HEK293 (cell line): Measurements from ENCODE around the gene DOCK9.
A peak's percentile ranks its signal among the peaks of the same experiment; 100 is the strongest.

ENCODE experiments used
- CTCF ChIA-PET: fragments of 350-600 bp; formaldehyde crosslinking; extraction: SDS; loops from one replicate; lab custom pipeline; 2021; ENCODE audit warnings: antibody characterized with exemption; lab: Yijun Ruan, JAX
- POLR2A ChIA-PET: fragments of 300-600 bp; formaldehyde crosslinking; extraction: SDS; loops from one replicate; lab custom pipeline; 2020; ENCODE audit warnings: antibody characterized with exemption, inconsistent platforms; lab: Yijun Ruan, JAX
- H3K27ac ChIP-seq: fragments of 200-500 bp; sonication (Bioruptor generic); 2 replicates; pipeline ENCODE4 v1.5.1; 2014; ENCODE audit warnings: low read depth, low read length, control low read depth, inconsistent platforms; ENCODE audit errors: extremely low read depth
- H3K36me3 ChIP-seq, 2 experiments: fragments of 200-500 bp in 1 of 2; sonication (Bioruptor generic) in 1 of 2; 1 replicate in 1 of 2; 2 replicates in 1 of 2; pipeline ENCODE4 v1.5.1; 2014 to 2017; ENCODE audit warnings: inconsistent platforms in 2 of 2, low read length in 2 of 2; ENCODE audit not compliant: control insufficient read depth in 2 of 2, insufficient read depth in 1 of 2
- H3K4me1 ChIP-seq: fragments of 200-500 bp; sonication (Bioruptor generic); 2 replicates; pipeline ENCODE4 v1.5.1; 2014; ENCODE audit warnings: mild to moderate bottlenecking, low read length, inconsistent platforms; ENCODE audit not compliant: control insufficient read depth, insufficient read depth
- H3K4me3 ChIP-seq: 2 replicates; pipeline ENCODE4 v1.5.1; 2011; ENCODE audit warnings: low read depth, mild to moderate bottlenecking, control low read depth, low read length, moderate library complexity
- H3K9me3 ChIP-seq: fragments of 200-500 bp; sonication (Bioruptor generic); 2 replicates; pipeline ENCODE4 v1.5.1; 2014; ENCODE audit warnings: low read depth, low read length, inconsistent platforms; ENCODE audit not compliant: control insufficient read depth, insufficient read depth
- GLI2 ChIP-seq: fragments of 450-650 bp; formaldehyde crosslinking; IDR thresholded peaks from 2 replicates; pipeline ENCODE4; 2017; ENCODE audit warnings: missing biosample characterization, missing genetic modification characterization, low read depth, borderline replicate concordance
- GLIS1 ChIP-seq: fragments of 450-650 bp; formaldehyde crosslinking; IDR thresholded peaks from 2 replicates; pipeline ENCODE4 v1.5.1; 2016; ENCODE audit warnings: missing biosample characterization, missing genetic modification characterization
- GLIS2 ChIP-seq: fragments of 450-650 bp; formaldehyde crosslinking; IDR thresholded peaks from 2 replicates; pipeline ENCODE4 v1.5.1; 2016; ENCODE audit warnings: missing biosample characterization, missing genetic modification characterization
- OSR2 ChIP-seq: fragments of 450-650 bp; formaldehyde crosslinking; IDR thresholded peaks from 2 replicates; pipeline ENCODE4 v1.5.1; 2016; ENCODE audit warnings: missing biosample characterization, missing genetic modification characterization
- PRDM6 ChIP-seq: fragments of 450-650 bp; formaldehyde crosslinking; IDR thresholded peaks from 2 replicates; pipeline ENCODE4 v1.5.1; 2017; ENCODE audit warnings: missing biosample characterization, missing genetic modification characterization
- SALL2 ChIP-seq: fragments of 450-650 bp; formaldehyde crosslinking; IDR thresholded peaks from 2 replicates; pipeline ENCODE4 v1.5.0; 2017; ENCODE audit warnings: missing biosample characterization, mild to moderate bottlenecking, missing genetic modification characterization, borderline replicate concordance
- ZBTB1 ChIP-seq: fragments of 450-650 bp; formaldehyde crosslinking; IDR thresholded peaks from 2 replicates; pipeline ENCODE4 v1.5.1; 2016; ENCODE audit warnings: missing biosample characterization, missing genetic modification characterization
- ZBTB8A ChIP-seq: fragments of 450-650 bp; formaldehyde crosslinking; IDR thresholded peaks from 2 replicates; pipeline ENCODE4 v1.5.1; 2016; ENCODE audit warnings: missing biosample characterization, missing genetic modification characterization
- ZIC2 ChIP-seq: fragments of 450-650 bp; formaldehyde crosslinking; IDR thresholded peaks from 2 replicates; pipeline ENCODE4 v1.5.1; 2016; ENCODE audit warnings: missing biosample characterization, missing genetic modification characterization
- ZNF146 ChIP-seq: fragments of 450-650 bp; formaldehyde crosslinking; IDR thresholded peaks from 2 replicates; pipeline ENCODE4 v1.5.1; 2016; ENCODE audit warnings: missing biosample characterization, missing genetic modification characterization
- ZNF157 ChIP-seq: fragments of 450-650 bp; formaldehyde crosslinking; IDR thresholded peaks from 2 replicates; pipeline ENCODE4 v1.5.1; 2016; ENCODE audit warnings: missing biosample characterization, missing genetic modification characterization
- ZNF223 ChIP-seq: fragments of 450-650 bp; formaldehyde crosslinking; IDR thresholded peaks from 2 replicates; pipeline ENCODE4 v1.5.1; 2016; ENCODE audit warnings: missing biosample characterization, missing genetic modification characterization
- ZNF302 ChIP-seq: fragments of 450-650 bp; formaldehyde crosslinking; IDR thresholded peaks from 2 replicates; pipeline ENCODE4 v1.5.1; 2016; ENCODE audit warnings: missing biosample characterization, missing genetic modification characterization, low read depth
- ZNF311 ChIP-seq: fragments of 450-650 bp; formaldehyde crosslinking; IDR thresholded peaks from 2 replicates; pipeline ENCODE4 v1.5.1; 2017; ENCODE audit warnings: missing biosample characterization, missing genetic modification characterization, borderline replicate concordance
- ZNF350 ChIP-seq: fragments of 450-650 bp; formaldehyde crosslinking; IDR thresholded peaks from 2 replicates; pipeline ENCODE4 v1.5.0; 2017; ENCODE audit warnings: missing biosample characterization, mild to moderate bottlenecking, missing genetic modification characterization
- ZNF354C ChIP-seq: fragments of 450-650 bp; formaldehyde crosslinking; IDR thresholded peaks from 2 replicates; pipeline ENCODE4 v1.5.1; 2016; ENCODE audit warnings: missing biosample characterization, missing genetic modification characterization, low read depth, borderline replicate concordance
- ZNF404 ChIP-seq: fragments of 450-650 bp; formaldehyde crosslinking; IDR thresholded peaks from 2 replicates; pipeline ENCODE4 v1.5.1; 2017; ENCODE audit warnings: missing biosample characterization, missing genetic modification characterization
- ZNF449 ChIP-seq: fragments of 450-650 bp; formaldehyde crosslinking; IDR thresholded peaks from 2 replicates; pipeline ENCODE4 v1.5.1; 2017; ENCODE audit warnings: missing biosample characterization, mild to moderate bottlenecking, missing genetic modification characterization, moderate library complexity
- ZNF514 ChIP-seq: fragments of 450-650 bp; formaldehyde crosslinking; IDR thresholded peaks from 2 replicates; pipeline ENCODE4 v1.5.1; 2016; ENCODE audit warnings: missing biosample characterization, missing genetic modification characterization
- ZNF76 ChIP-seq: fragments of 450-650 bp; formaldehyde crosslinking; IDR thresholded peaks from 2 replicates; pipeline ENCODE4; 2016; ENCODE audit warnings: low read depth, missing biosample characterization, missing genetic modification characterization, borderline replicate concordance
- ZNF792 ChIP-seq: fragments of 450-650 bp; formaldehyde crosslinking; IDR thresholded peaks from 2 replicates; pipeline ENCODE4 v1.5.1; 2016; ENCODE audit warnings: missing biosample characterization, missing genetic modification characterization
- ZSCAN23 ChIP-seq: fragments of 450-650 bp; formaldehyde crosslinking; IDR thresholded peaks from 2 replicates; pipeline ENCODE4 v1.5.1; 2016; ENCODE audit warnings: missing biosample characterization, missing genetic modification characterization
- ZSCAN4 ChIP-seq: fragments of 450-650 bp; formaldehyde crosslinking; IDR thresholded peaks from 2 replicates; pipeline ENCODE4 v1.5.1; 2017; ENCODE audit warnings: missing biosample characterization, missing genetic modification characterization
- TF ChIP-seq, protein P1 (sequence below): fragments of 450-650 bp; formaldehyde crosslinking; conservative IDR thresholded peaks from 2 replicates; pipeline ENCODE4 v1.5.1; 2016; ENCODE audit warnings: low read depth, missing biosample characterization, missing genetic modification characterization

DOCK9 gene

GRCh38 chr13:98945863-98946605, 31.8 kb downstream of the DOCK9 start:
- CTCF ChIA-PET: no interaction called here
- POLR2A ChIA-PET: no interaction called here
- TF ChIP-seq GLI2 (no peak), ZNF146 (tag by site-specific recombination) (no peak), ZSCAN4 (tag by site-specific recombination) (no peak), ZNF354C (no peak), ZNF223 (tag by site-specific recombination) (no peak), ZBTB8A (no peak), ZNF449 (tag by site-specific recombination) (no peak), GLIS2 (tag by site-specific recombination) (no peak), ZNF514 (tag by site-specific recombination) (no peak), OSR2 (no peak), ZNF302 (tag by site-specific recombination) (no peak), ZBTB1 (tag by site-specific recombination) (no peak), ZNF76 (tag by site-specific recombination) (no peak), ZNF792 (tag by site-specific recombination) (no peak), SALL2 (tag by site-specific recombination) (no peak), GLIS1 (tag by site-specific recombination) (no peak)
- no peaks in the 10 kb centered on the region for H3K9me3 ChIP-seq
- H3K36me3 ChIP-seq: no peaks in the 10 kb centered on the region
- no peak overlapping the region for H3K27ac ChIP-seq
- peaks cover 6% of the 10 kb centered on the region; the same call in 1 of the 2 replicates for H3K4me1 ChIP-seq
- no peak overlapping the region for H3K4me3 ChIP-seq

- Histone ChIP-seq H3K4me3 (no peak overlapping the region), H3K27ac (no peak overlapping the region), H3K9me3 (no peaks in the 10 kb centered on the region), H3K36me3 (no peaks in the 10 kb centered on the region), H3K4me1 (peaks cover 6% of the 10 kb centered on the region; the same call in 1 of the 2 replicates)
- TF ChIP-seq PRDM6: no peak
- peak; percentile 26; the same call in 1 of the 2 replicates for TF ChIP-seq ZIC2 (tag by site-specific recombination)
- CTCF ChIA-PET: no interaction called here
- POLR2A ChIA-PET: no interaction called here
Measured at GRCh38 chr13:98944336-98944735, 33.5 kb downstream of the DOCK9 start.

GRCh38 chr13:98942997-98943396, 34.9 kb downstream of the DOCK9 start:
- Histone ChIP-seq H3K4me3 (no peak overlapping the region), H3K27ac (no peak overlapping the region), H3K36me3 (no peaks in the 10 kb centered on the region), H3K9me3 (no peaks in the 10 kb centered on the region), H3K4me1 (peaks cover 8% of the 10 kb centered on the region)
- POLR2A ChIA-PET: no interaction called here
- CTCF ChIA-PET: no interaction called here
- TF ChIP-seq ZSCAN23 (no peak), ZNF404 (tag by site-specific recombination) (no peak), ZNF311 (no peak), ZNF157 (tag by site-specific recombination) (no peak), ZNF302 (tag by site-specific recombination) (no peak), ZNF350 (no peak)
- TF ChIP-seq, protein P1, sequence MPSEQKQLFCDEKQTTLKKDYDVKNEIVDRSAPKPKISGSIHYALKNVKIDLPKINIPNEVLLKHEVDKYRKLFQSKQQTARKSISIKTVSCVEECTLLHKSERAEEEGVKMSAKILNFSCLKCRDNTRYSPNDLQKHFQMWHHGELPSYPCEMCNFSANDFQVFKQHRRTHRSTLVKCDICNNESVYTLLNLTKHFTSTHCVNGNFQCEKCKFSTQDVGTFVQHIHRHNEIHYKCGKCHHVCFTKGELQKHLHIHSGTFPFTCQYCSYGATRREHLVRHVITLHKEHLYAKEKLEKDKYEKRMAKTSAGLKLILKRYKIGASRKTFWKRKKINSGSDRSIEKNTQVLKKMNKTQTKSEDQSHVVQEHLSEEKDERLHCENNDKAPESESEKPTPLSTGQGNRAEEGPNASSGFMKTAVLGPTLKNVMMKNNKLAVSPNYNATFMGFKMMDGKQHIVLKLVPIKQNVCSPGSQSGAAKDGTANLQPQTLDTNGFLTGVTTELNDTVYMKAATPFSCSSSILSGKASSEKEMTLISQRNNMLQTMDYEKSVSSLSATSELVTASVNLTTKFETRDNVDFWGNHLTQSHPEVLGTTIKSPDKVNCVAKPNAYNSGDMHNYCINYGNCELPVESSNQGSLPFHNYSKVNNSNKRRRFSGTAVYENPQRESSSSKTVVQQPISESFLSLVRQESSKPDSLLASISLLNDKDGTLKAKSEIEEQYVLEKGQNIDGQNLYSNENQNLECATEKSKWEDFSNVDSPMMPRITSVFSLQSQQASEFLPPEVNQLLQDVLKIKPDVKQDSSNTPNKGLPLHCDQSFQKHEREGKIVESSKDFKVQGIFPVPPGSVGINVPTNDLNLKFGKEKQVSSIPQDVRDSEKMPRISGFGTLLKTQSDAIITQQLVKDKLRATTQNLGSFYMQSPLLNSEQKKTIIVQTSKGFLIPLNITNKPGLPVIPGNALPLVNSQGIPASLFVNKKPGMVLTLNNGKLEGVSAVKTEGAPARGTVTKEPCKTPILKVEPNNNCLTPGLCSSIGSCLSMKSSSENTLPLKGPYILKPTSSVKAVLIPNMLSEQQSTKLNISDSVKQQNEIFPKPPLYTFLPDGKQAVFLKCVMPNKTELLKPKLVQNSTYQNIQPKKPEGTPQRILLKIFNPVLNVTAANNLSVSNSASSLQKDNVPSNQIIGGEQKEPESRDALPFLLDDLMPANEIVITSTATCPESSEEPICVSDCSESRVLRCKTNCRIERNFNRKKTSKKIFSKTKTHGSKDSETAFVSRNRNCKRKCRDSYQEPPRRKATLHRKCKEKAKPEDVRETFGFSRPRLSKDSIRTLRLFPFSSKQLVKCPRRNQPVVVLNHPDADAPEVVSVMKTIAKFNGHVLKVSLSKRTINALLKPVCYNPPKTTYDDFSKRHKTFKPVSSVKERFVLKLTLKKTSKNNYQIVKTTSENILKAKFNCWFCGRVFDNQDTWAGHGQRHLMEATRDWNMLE (tag by site-specific recombination): no peak
